ENCODE results near the gene ALKBH7.

The ALKBH7 gene

DNA sequence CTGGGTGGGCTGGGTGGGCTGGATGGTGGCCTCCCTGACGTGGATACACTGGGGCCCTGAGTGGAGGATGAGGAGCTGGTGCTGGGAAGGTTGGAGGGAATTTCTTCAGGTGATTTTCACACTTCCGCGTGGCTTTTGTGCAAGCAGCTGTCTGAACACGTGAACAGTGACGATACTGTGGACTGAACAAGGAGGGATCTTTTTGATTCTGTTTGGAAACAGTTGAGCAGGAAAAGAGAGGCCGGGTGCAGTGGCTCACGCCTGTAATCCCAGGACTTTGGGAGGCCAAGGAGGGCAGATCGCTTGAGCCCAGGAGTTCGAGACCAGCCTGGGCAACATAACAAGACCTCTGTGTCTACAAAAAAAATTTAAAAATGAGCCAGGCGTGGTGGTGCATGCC is 29.5 kb downstream of the ALKBH7 start:
- DNase-seq, result no peak

- no peak for DNase-seq
Observed at GRCh38 chr19:6402837-6403608, 30.4 kb downstream of the ALKBH7 start.

GRCh38 chr19:6406401-6406800 is 33.8 kb downstream of the ALKBH7 start:
- no peak for DNase-seq

GRCh38 chr19:6409346-6409745 is 36.8 kb downstream of the ALKBH7 start:
- no peak for DNase-seq

- no peak for DNase-seq
Observed at GRCh38 chr19:6412061-6412446, 39.5 kb downstream of the ALKBH7 start.

GRCh38 chr19:6412447-6413091 is 40.0 kb downstream of the ALKBH7 start:
- DNase-seq, result peak; percentile 35

DNA sequence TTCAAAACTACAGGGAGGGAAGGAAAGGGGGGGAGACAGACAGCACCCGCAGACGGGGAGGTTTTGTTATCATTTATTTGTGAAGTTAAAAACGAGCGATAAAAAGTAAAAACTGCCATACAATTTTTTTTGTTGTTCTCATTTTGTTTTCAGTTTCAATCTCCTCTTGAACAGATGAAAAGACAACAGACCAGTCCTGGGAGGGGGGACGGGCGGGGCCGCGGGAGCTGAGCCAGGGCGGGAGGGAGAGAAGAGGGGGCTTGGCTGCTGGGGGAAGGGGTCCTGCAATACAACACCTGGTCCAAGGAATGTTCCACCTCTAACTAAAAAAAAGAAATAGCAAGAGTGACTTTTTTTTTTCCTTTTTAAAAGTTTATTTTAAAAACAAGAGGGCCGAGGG is 40.7 kb downstream of the ALKBH7 start:
- DNase-seq, result no peak

GRCh38 chr19:6413721-6414643 is 41.4 kb downstream of the ALKBH7 start:
- no peak for DNase-seq

DNA sequence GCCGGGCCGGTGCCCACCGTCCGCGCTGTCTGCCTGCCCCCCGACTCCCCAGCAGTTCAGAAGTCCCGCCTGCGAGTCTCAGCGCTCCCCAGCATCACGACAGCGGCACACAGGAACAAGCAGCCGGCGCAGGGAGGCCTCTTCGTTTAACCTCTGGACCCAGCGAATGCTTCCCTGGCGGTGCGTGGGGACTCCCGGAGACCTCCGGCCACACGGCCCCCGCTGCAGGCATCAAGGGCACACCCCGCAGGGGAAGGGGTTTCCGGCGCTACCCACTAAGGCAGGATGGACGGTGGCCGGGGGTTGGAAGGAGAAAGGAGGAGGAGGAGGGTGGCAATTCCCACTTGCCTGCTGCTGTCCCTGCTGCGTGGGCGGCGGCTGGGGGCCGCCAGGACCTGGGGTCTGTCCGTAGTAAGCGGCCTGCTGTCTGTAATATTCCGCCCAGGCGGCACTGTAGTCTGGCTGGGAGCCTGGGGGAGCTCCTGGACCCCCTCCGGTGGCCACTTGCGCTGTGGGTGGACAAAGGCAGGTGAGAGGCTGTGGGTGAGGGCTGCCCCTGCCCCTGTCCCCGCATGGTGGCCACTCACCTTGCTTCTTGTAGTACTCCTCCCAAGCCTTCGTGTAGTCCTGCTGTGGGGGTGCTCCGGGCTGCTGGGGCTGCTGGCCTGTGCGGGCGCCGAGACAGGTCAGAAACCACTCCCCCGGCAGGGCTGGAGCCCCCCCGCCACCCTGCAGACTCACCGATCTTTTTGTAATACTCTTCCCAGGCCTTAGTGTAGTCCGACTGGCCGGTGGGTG is 42.4 kb downstream of the ALKBH7 start:
- no peak for DNase-seq

- no peak for DNase-seq
Observed at GRCh38 chr19:6415591-6416190, 43.1 kb downstream of the ALKBH7 start.

DNA sequence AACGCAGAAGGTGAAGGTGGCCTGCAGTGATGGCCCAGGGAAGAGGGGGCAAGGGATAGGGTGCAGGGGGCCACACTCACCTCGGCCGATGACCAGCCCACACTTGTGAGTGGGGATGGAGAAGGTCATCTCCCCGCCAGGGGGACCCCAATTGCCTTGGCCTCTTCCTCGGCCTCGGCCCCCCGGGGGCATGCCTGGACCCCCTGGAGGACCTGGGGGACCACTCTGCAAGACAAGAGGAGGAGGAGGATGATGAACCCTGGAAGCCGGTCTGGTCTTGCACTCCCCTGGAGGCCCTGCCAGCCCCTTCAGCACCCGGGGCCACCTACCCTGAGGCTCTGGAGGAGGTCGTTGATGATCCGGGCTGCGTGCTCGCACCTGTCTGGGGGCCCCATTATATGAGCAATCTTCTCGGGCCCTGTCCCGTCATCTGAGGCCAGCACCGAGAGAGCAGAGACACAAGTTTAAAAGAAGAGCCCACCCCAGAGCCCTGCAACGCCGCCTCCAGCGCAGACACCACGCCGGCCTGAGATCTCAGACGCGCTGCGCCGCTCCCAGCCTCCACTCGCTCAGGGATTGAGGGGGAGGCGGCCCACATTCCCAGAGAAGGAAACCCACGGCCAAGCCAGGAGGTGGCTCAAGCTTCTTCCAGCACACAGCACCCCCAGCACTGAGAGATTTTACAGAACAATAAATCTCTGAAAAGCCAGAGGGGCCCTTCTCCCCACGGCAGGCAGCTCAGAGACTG is 44.2 kb downstream of the ALKBH7 start:
- DNase-seq, result no peak

DNA sequence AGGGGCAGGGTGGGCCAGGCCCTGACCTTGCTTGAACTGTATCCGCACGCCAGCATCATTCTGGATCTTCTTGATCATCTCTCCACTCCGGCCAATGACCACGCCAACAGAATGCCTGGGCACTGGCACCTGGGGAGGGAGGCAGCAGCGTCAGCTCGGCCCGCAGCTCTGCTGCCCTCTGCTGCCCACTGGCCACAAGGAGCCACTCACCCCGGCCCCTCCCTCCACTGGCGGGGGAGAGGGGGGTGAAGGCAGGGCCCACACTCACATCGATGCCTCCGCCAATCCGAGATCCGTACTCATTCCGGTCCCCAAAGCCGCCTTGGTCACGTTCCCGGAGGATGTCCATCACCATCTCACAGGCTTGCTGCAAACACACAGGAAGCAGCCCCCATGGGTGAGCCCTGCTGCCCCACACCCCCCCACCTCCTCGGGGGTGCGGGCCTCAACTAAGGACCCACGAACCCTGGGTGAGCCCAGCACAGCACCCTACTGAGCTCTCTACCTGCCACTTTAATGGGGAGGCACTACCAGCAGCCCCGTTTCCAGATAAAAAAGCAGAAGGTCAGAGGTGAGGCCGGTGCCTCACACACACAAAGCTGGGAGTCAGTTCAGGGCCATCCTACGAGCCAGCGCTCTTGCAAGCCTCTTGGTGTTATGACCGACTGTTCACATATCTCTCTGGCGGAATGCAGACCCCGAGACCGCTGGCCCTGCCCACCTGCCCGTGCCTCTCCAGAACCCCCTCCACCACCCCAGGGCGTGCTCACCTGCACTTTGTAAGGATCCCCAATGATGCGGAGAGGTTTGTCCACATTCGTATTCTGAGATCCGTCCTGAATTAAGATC is 45.3 kb downstream of the ALKBH7 start:
- no peak for DNase-seq

DNA sequence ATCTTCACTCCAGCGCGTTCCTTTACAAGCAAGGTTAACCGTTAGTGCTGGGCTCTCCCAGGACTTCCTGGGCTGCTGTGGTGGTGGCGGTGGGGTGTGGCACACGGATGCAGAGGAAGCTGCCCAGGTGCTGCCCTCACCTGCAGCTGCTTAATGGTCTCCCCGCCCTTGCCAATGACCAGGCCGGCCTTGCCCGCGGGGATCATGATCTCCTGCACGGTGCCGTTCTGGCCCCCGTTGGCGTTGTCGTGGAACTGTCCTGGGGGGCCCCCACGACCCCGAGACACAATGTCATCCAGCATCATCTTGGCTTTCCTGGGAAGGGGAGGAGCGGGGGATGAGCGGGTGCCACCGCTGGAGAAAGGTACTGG is 46.0 kb downstream of the ALKBH7 start:
- DNase-seq, result no peak

DNA sequence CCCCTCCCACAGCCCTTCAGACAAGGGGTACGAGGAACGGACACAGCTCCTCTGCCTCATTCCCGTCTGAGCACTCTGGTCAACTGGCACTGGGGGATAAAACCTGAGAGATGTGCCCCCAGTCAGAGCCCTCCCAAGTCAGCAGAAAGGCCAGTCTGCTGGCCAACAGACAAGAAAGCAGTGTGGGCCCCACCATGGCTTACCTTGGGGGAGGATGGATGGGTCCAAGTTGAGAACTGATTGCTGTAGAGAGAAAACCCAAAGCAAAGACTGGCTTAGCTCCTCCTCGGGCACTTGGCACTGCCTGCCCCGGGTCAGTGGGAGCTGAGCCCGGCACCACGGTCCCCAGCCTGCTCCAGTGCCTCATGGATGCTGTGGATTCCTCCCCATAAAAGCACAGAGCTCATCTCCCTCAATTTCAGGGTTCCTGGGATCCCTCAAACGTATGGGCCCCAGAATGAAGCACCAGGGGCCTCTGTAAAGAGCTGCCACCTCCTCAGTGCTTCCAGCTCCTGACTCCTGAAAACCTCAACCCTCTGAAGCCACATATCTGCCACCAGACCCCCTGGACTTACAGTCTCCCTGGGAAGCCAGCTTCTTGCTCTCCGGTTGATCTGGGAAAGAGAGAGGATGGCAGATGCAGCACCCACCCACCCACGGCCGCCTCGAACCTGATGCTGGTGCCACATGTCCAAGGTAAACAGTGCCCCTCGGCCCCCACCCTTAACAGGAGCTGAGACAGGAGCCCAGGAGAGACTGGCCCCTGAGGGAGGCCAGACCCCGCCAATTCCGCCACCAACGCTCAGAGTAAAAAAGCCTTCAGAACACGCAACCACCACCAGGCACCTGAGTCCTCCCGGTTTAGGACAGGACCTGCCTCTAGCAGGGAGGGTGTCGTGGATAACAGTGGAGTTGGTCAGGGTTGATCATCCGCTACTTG is 48.8 kb downstream of the ALKBH7 start:
- DNase-seq, result no peak

- DNase-seq, result peak; percentile 28
Observed at GRCh38 chr19:6423499-6424194, 51.1 kb downstream of the ALKBH7 start.

GRCh38 chr19:6424195-6424938 is 51.8 kb downstream of the ALKBH7 start, which contains the start of gene KHSRP:
TSS of gene KHSRP (minus strand) at chr19:6424811. CDS start at chr19:6424701, 110 bp downstream.
- DNase-seq, result peak; percentile 5

Measured in stimulated activated naive CD4-positive, alpha-beta T cell treated with Interleukin-2 at 50 U/mL for 16 hours (primary cell).